Measurements from ENCODE around the gene CCDC194.

GRCh38 chr19:17419154-17419620, 25.2 kb upstream of the CCDC194 start:
- TF ChIP-seq CTCF (tag by site-specific recombination; IDR thresholded peaks at IDR 0.05) (no peak), MYNN (tag by site-specific recombination; IDR thresholded peaks at IDR 0.05; ENCODE audit: borderline replicate concordance) (no peak), ZBTB26 (tag by site-specific recombination; optimal IDR thresholded peaks at IDR 0.05) (no peak), ZNF639 (tag by site-specific recombination; IDR thresholded peaks at IDR 0.05) (no peak), ZNF239 (tag by site-specific recombination; IDR thresholded peaks at IDR 0.05) (no peak), ZSCAN18 (tag by site-specific recombination; IDR thresholded peaks at IDR 0.05) (no peak), SP3 (tag by site-specific recombination; IDR thresholded peaks at IDR 0.05) (no peak), ZNF26 (tag by site-specific recombination; IDR thresholded peaks at IDR 0.05) (no peak), ZNF274 (IDR thresholded peaks at IDR 0.05; ENCODE audit: low read length) (no peak), ZNF274 (tag by site-specific recombination; IDR thresholded peaks at IDR 0.05; ENCODE audit: borderline replicate concordance) (no peak), ZNF133 (tag by site-specific recombination; IDR thresholded peaks at IDR 0.05) (no peak), ZBTB20 (tag by site-specific recombination; IDR thresholded peaks at IDR 0.05) (no peak; the same call in 1 of the 2 replicates)
